ENCODE results near the gene ZW10. TPM values are rescaled to one million over a fixed set of nuclear protein-coding genes. Genes with fewer than 3 reads are reported as not detected.
A peak's percentile ranks its signal among the peaks of the same experiment; 100 is the strongest.
"Not testable (repeated sequence)": the region's sequence is repeated elsewhere in the genome, so short reads cannot be mapped to it uniquely, and the experiment has no call there.

The ZW10 gene
- total RNA-seq, 2 donors from 2014 or later = 7.9 TPM

- H3K9me3 ChIP-seq = no peaks in the 10 kb centered on the region
- DNase-seq (ENCODE audit: low spot score) = no peak
- no peak overlapping the region for H3K27ac ChIP-seq
- peak in 1 of 2 donors; percentile 55 for TF ChIP-seq CTCF (IDR thresholded peaks at IDR 0.05)
- no peak overlapping the region for H3K4me3 ChIP-seq
- H3K27me3 ChIP-seq = no peaks in the 10 kb centered on the region
- H3K4me1 ChIP-seq = no peaks in the 10 kb centered on the region
- H3K36me3 ChIP-seq = peaks cover 100% of the 10 kb centered on the region
These were observed 32.9 kb upstream of the ZW10 start for GRCh38 chr11:113806406-113806805.

- Histone ChIP-seq H3K9me3 (no peaks in the 10 kb centered on the region), H3K4me3 (no peak overlapping the region), H3K36me3 (peaks cover 100% of the 10 kb centered on the region), H3K27me3 (no peaks in the 10 kb centered on the region), H3K27ac (no peak overlapping the region), H3K4me1 (no peaks in the 10 kb centered on the region)
- TF ChIP-seq CTCF (IDR thresholded peaks at IDR 0.05) = no peak
- no peak for DNase-seq (ENCODE audit: low spot score)
These were observed 32.1 kb upstream of the ZW10 start for GRCh38 chr11:113805640-113806039.

GRCh38 chr11:113802621-113803020, 29.1 kb upstream of the ZW10 start:
- H3K27me3 ChIP-seq = no peaks in the 10 kb centered on the region
- TF ChIP-seq CTCF (IDR thresholded peaks at IDR 0.05) = no peak
- peaks cover 91% of the 10 kb centered on the region for H3K36me3 ChIP-seq
- no peak for DNase-seq (ENCODE audit: low spot score)
- H3K27ac ChIP-seq = no peak overlapping the region
- no peak overlapping the region for H3K4me3 ChIP-seq
- H3K4me1 ChIP-seq = no peaks in the 10 kb centered on the region
- no peaks in the 10 kb centered on the region for H3K9me3 ChIP-seq

GRCh38 chr11:113796663-113797259, 23.3 kb upstream of the ZW10 start:
- H3K27me3 ChIP-seq = no peaks in the 10 kb centered on the region
- DNase-seq (ENCODE audit: low spot score) = no peak
- H3K36me3 ChIP-seq = peaks cover 38% of the 10 kb centered on the region
- no peaks in the 10 kb centered on the region for H3K9me3 ChIP-seq
- no peak overlapping the region for H3K27ac ChIP-seq
- peak; percentile 34 to 68 for TF ChIP-seq CTCF (IDR thresholded peaks at IDR 0.05)
- no peak overlapping the region for H3K4me3 ChIP-seq
- H3K4me1 ChIP-seq = no peaks in the 10 kb centered on the region

GRCh38 chr11:113789675-113790320, 16.3 kb upstream of the ZW10 start:
- Histone ChIP-seq H3K4me1 (no peaks in the 10 kb centered on the region), H3K36me3 (no peaks in the 10 kb centered on the region), H3K27me3 (no peaks in the 10 kb centered on the region), H3K27ac (no peak overlapping the region), H3K9me3 (no peaks in the 10 kb centered on the region), H3K4me3 (no peak overlapping the region)
- TF ChIP-seq CTCF (IDR thresholded peaks at IDR 0.05) = no peak
- DNase-seq (ENCODE audit: low spot score) = no peak

GRCh38 chr11:113789016-113789415, 15.5 kb upstream of the ZW10 start:
- DNase-seq (ENCODE audit: low spot score); H3K27me3 ChIP-seq; H3K4me1 ChIP-seq; H3K27ac ChIP-seq; H3K9me3 ChIP-seq; H3K4me3 ChIP-seq; H3K36me3 ChIP-seq: not testable (repeated sequence)
